Lung (tissue), 12 donors: Measurements from ENCODE around the gene RGS1. TPM values are rescaled to one million over a fixed set of nuclear protein-coding genes. Genes with fewer than 3 reads are reported as not detected.

Source experiments
- ATAC-seq: fragments of 200-7000 bp; cut with Tn5 transposase; one replicate; pipeline ENCODE4 v1.9.1; 2020; ENCODE audit warnings: moderate number of reproducible peaks; ENCODE audit not compliant: insufficient read depth, low FRiP score
- DNase-seq, 3 donors: peaks; one replicate each; pipeline ENCODE4 v3.0.0-alpha.2; 2013 to 2017
- H3K27ac ChIP-seq, 2 donors: one replicate each; pipeline ENCODE4 v1.5.1; 2013; ENCODE audit warnings: mild to moderate bottlenecking in 2 of 2, moderate library complexity in 2 of 2, control low read depth in 1 of 2, inconsistent platforms in 1 of 2, low read depth in 1 of 2, low read length in 1 of 2
- H3K27me3 ChIP-seq, 3 donors: one replicate each; pipeline ENCODE4 v1.5.1; 2013; ENCODE audit warnings: low read length in 2 of 3; ENCODE audit not compliant: control insufficient read depth in 3 of 3, insufficient read depth in 3 of 3
- H3K36me3 ChIP-seq, 4 donors: one replicate each; pipeline ENCODE4 v1.5.1; 2013; ENCODE audit warnings: low read length in 4 of 4, mild to moderate bottlenecking in 1 of 4, moderate library complexity in 1 of 4; ENCODE audit not compliant: control insufficient read depth in 4 of 4, insufficient read depth in 4 of 4
- H3K4me1 ChIP-seq, 5 donors: one replicate each; pipeline ENCODE4 v1.5.1; 2013; ENCODE audit warnings: low read length in 5 of 5, mild to moderate bottlenecking in 2 of 5, moderate library complexity in 1 of 5; ENCODE audit not compliant: control insufficient read depth in 5 of 5, insufficient read depth in 5 of 5
- H3K4me3 ChIP-seq: one replicate; pipeline ENCODE4 v1.5.1; 2013; ENCODE audit warnings: mild to moderate bottlenecking, control low read depth, moderate library complexity
- H3K9ac ChIP-seq, 2 donors: one replicate each; pipeline ENCODE4 v1.5.1; 2013; ENCODE audit warnings: low read length in 2 of 2, control low read depth in 1 of 2; ENCODE audit not compliant: insufficient read depth in 1 of 2
- H3K9me3 ChIP-seq, 4 donors: one replicate each; pipeline ENCODE4 v1.5.1; 2013; ENCODE audit warnings: low read length in 3 of 4, mild to moderate bottlenecking in 1 of 4, moderate library complexity in 1 of 4; ENCODE audit not compliant: control insufficient read depth in 4 of 4, insufficient read depth in 3 of 4
- WGBS, 2 donors: extraction: QIAGEN DNeasy Blood & Tissue Kit; methylation state at CpG; one replicate each; pipeline ENCODE4 v1.1.7; 2013; 5-methylcytosine and 5-hydroxymethylcytosine counted together
- polyA plus RNA-seq, 2 donors: library from polyadenylated mRNA; stranded (reverse); fragments of 200-250 nt; gene quantifications; one replicate each; pipeline ENCODE4 v1.2.1, GENCODE V29; 2013
- total RNA-seq, 2 donors: library from RNA; depleted of rRNA in 1 of 2; stranded (reverse); fragments of >200 nt in 1 of 2; gene quantifications; one replicate each; pipeline ENCODE4 v1.2.1, GENCODE V29; 2014 to 2021
- TF ChIP-seq, protein P1 (sequence below): IDR thresholded peaks from 2 replicates; pipeline ENCODE4 v1.5.1; 2012; ENCODE audit warnings: mild to moderate bottlenecking; ENCODE audit errors: control extremely low read depth, extremely low read depth
- donor health status: control.
- donor health status: control.
- donor health status: Bipolar disorder and iron deficiency.
- donor health status: healthy.
- donor health status: DM: yes; HTN: yes; CAD: no.

RGS1 gene
- total and polyA plus RNA-seq, 4 donors = 7.3 to 86.6 (median 21.0) TPM

DNA sequence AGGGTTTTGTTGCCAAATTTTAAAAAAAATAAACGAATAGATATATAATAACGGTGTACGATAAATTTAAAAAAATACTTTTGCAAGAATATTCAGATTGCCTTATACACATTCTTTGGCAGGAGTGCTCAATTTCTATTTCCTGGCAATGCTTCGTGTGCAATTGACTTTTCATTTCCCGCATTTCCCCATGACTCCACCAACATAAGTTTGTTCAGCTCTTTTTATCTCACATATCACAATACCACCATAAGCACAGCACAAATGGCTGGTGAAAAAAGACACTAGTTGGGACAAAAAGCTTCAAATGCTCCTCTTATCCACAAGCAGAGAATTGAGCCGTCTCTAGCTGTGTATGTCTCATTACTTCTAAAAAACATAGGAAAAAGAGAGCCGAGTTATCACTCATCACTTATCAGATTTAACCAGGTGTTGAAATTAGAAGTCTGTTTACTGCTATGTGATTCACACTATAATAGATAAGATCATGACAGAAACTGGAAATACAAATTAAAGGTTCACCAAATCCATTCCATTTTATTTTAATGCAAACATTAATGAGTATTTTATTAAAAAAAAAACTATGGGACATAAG, 28.9 kb upstream of the RGS1 start:
- ATAC-seq (no peak), DNase-seq (peak; percentile 48 to 88 (median 86))
- H3K4me3 ChIP-seq = no peak overlapping the region
- no peaks in the 10 kb centered on the region for H3K27me3 ChIP-seq
- WGBS, 2 donors = 61 to 69% methylated on average over 7 of the region's 7 CpGs
- H3K9ac ChIP-seq = no peak overlapping the region
- H3K9me3 ChIP-seq = no peaks in the 10 kb centered on the region
- no peaks in the 10 kb centered on the region for H3K36me3 ChIP-seq
- peaks cover 0 to 7% (median 0%) of the 10 kb centered on the region in 5 donors for H3K4me1 ChIP-seq
- TF ChIP-seq, protein P1, sequence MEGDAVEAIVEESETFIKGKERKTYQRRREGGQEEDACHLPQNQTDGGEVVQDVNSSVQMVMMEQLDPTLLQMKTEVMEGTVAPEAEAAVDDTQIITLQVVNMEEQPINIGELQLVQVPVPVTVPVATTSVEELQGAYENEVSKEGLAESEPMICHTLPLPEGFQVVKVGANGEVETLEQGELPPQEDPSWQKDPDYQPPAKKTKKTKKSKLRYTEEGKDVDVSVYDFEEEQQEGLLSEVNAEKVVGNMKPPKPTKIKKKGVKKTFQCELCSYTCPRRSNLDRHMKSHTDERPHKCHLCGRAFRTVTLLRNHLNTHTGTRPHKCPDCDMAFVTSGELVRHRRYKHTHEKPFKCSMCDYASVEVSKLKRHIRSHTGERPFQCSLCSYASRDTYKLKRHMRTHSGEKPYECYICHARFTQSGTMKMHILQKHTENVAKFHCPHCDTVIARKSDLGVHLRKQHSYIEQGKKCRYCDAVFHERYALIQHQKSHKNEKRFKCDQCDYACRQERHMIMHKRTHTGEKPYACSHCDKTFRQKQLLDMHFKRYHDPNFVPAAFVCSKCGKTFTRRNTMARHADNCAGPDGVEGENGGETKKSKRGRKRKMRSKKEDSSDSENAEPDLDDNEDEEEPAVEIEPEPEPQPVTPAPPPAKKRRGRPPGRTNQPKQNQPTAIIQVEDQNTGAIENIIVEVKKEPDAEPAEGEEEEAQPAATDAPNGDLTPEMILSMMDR = no peak
- H3K27ac ChIP-seq = no peak overlapping the region

DNA sequence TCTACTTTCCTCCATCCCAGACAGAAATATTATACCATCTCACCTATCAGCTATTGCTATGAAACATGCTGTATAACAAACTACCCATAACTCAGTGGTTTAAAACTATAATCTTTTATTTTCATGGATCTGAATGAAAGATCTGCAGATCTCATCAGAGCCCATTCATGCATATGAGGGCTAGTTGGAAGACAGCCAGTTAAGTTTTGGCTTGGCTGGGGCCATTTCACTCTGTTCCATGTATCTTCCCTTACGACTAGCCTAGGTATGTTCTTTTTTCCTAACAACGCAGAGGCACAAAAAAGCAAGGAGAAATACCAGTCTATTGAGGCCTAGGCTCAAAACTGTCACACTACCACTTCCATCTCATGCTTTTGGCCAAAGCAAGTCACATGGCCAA, 28.1 kb upstream of the RGS1 start:
- no peaks in the 10 kb centered on the region for H3K9me3 ChIP-seq
- no peak for ATAC-seq

DNA sequence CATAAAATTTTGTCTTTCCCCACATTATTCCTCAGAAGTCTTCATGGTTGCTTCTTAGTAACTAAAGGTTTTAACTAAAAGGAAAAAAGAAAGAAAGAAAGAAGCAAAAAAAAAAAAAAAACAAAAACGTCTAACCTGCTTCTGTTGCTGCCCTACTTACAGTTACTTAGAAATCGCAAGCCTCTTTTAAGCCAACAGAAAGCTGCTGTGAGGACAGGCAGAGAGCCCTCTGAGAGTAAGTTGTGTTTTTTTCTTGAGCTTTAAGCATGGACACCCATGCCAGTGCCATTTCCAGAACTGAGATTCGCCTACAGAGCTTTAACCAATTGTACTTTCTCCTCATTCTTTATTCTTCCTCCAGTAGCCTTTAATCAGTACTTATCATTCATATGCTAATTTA, 25.6 kb upstream of the RGS1 start:
- H3K9me3 ChIP-seq = no peaks in the 10 kb centered on the region
- H3K27ac ChIP-seq = no peak overlapping the region
- H3K27me3 ChIP-seq = no peaks in the 10 kb centered on the region
- 78 to 90% methylated on average over 3 of the region's 3 CpGs for WGBS, 2 donors
- H3K36me3 ChIP-seq = no peaks in the 10 kb centered on the region
- TF ChIP-seq, protein P1 = no peak
- no peak overlapping the region for H3K4me3 ChIP-seq
- H3K9ac ChIP-seq = no peak overlapping the region
- no peak for DNase-seq
- ATAC-seq = no peak
- H3K4me1 ChIP-seq = peaks cover 0 to 7% (median 0%) of the 10 kb centered on the region in 5 donors

More for the DNA sequence above, 28.1 kb upstream of the RGS1 start:
- Histone ChIP-seq H3K4me3 (no peak overlapping the region), H3K4me1 (peaks cover 0 to 7% (median 0%) of the 10 kb centered on the region in 5 donors), H3K27ac (no peak overlapping the region), H3K36me3 (no peaks in the 10 kb centered on the region), H3K27me3 (no peaks in the 10 kb centered on the region), H3K9ac (no peak overlapping the region)
- no peak for DNase-seq
- 96 to 97% methylated on average over 2 of the region's 2 CpGs for WGBS, 2 donors
- TF ChIP-seq, protein P1 = no peak

DNA sequence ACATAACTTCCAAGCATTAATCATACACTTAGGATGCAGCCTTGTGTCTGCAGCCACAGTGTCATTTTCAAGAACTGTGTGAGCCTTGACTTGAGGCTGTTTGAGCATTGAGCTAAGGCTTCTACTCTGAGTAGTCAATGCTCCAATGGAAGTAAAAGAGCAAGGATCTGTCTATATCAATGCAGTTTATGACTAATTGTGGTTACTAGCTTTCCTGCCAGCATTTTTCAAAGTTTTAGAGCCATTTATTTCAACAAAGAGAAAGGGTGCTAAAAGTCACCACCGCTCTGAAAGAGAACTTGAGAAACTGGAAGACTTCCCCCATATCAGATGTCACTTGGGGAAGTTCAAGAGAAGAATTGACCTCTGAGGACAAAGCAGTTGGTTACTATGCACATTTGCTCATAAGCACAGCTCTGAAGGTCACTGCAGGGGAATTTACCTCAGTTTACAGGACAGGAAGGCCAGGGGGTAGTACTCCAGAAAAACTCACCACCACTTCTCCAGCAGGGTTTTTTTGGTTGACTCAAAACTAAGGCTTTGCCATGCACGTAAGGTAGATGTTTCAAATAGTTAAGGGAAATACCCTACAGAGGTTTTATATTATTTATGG, 24.5 kb upstream of the RGS1 start:
- Histone ChIP-seq H3K9me3 (no peaks in the 10 kb centered on the region), H3K4me3 (no peak overlapping the region), H3K36me3 (no peaks in the 10 kb centered on the region), H3K9ac (no peak overlapping the region), H3K27ac (no peak overlapping the region), H3K27me3 (no peaks in the 10 kb centered on the region), H3K4me1 (peaks cover 0 to 7% (median 0%) of the 10 kb centered on the region in 5 donors)
- 70 to 74% methylated on average over 2 of the region's 2 CpGs for WGBS, 2 donors
- DNase-seq = no peak
- TF ChIP-seq, protein P1 = no peak
- peak; percentile 32 for ATAC-seq
